22Rv1 (cell line): ENCODE measurements around the gene ALG12.

Experiments used
- ZFX ChIP-seq: fragments of 450-650 bp; IDR thresholded peaks from 2 replicates; pipeline ENCODE4 v1.6.1; 2017; ENCODE audit warnings: antibody characterized with exemption, borderline replicate concordance
- TF ChIP-seq, protein P1 (sequence below): fragments of 450-650 bp; IDR thresholded peaks from 2 replicates; pipeline ENCODE4 v1.5.1; 2017; ENCODE audit warnings: mild to moderate bottlenecking

DNA sequence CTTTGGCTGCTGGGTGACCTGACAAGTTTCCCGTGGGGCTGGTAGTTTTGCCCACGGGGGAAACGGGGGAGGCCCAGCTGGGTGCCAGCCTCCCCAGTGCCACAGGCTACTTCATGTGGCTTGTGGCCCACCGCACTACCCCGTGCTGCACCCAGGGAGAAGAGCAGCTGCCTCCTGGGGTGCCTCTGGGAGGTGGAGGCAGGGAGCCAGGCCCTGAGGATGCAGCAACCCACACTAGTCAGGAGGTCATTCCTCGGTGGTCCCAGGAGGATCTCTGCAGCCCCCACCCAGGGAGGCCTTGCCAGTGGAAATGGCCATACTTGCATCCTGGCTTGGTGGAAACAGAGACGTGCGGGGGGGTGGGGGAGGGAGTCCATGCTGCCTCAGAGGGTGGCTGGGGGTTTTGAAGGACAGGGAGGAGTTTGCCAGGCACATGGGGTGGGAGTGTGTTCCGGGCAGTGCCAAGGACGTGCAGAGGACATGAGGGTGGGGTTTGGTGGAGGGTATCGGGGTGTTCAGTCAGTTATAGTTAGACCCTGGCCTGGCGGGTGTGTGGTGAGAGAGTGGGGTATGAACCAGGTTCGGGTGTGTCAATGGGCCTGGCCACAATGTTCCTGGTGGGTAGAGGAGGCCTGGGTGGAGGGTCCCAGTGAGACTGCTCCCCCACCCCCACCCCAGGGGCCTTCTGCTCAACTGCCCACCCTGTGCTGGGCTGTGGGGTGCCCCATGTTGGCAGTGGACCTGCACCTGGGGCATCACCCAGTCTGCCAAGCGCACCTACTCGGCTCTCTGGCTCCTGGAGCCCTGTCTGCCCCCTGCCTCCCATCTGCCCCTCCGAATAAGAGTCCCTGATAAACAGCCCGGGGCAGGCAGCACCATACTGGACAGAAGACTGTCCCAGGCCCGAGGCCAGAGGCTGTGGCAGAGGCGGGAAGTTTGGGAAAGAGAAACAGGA is 46.2 kb upstream of the ALG12 start:
- TF ChIP-seq, protein P1, sequence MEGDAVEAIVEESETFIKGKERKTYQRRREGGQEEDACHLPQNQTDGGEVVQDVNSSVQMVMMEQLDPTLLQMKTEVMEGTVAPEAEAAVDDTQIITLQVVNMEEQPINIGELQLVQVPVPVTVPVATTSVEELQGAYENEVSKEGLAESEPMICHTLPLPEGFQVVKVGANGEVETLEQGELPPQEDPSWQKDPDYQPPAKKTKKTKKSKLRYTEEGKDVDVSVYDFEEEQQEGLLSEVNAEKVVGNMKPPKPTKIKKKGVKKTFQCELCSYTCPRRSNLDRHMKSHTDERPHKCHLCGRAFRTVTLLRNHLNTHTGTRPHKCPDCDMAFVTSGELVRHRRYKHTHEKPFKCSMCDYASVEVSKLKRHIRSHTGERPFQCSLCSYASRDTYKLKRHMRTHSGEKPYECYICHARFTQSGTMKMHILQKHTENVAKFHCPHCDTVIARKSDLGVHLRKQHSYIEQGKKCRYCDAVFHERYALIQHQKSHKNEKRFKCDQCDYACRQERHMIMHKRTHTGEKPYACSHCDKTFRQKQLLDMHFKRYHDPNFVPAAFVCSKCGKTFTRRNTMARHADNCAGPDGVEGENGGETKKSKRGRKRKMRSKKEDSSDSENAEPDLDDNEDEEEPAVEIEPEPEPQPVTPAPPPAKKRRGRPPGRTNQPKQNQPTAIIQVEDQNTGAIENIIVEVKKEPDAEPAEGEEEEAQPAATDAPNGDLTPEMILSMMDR: no peak
- no peak for TF ChIP-seq ZFX
